HUES48 (cell line): ENCODE measurements around the gene SYNGAP1.
"Not testable (repeated sequence)": the region's sequence is repeated elsewhere in the genome, so short reads cannot be mapped to it uniquely, and the experiment has no call there.

Experiments
- H3K27ac ChIP-seq: one replicate; pipeline ENCODE4 v1.7.0; 2013; ENCODE audit warnings: low read depth, low read length, inconsistent platforms
- H3K27me3 ChIP-seq: 2 replicates; pipeline ENCODE4 v1.6.1; 2013; ENCODE audit warnings: mild to moderate bottlenecking, low read length; ENCODE audit not compliant: control insufficient read depth, insufficient read depth
- H3K36me3 ChIP-seq: 2 replicates; pipeline ENCODE4 v1.6.1; 2013; ENCODE audit warnings: low read length; ENCODE audit not compliant: control insufficient read depth, insufficient read depth
- H3K4me1 ChIP-seq: 2 replicates; pipeline ENCODE4 v1.6.1; 2013; ENCODE audit warnings: mild to moderate bottlenecking, low read length; ENCODE audit not compliant: control insufficient read depth, insufficient read depth
- H3K4me3 ChIP-seq: 2 replicates; pipeline ENCODE4 v1.5.1; 2013; ENCODE audit warnings: mild to moderate bottlenecking, low read depth, low read length
- H3K9ac ChIP-seq: 2 replicates; pipeline ENCODE4 v1.6.1; 2013; ENCODE audit warnings: mild to moderate bottlenecking, low read depth, low read length, moderate library complexity
- H3K9me3 ChIP-seq: 2 replicates; pipeline ENCODE4 v1.6.1; 2013; ENCODE audit warnings: low read length; ENCODE audit not compliant: control insufficient read depth, insufficient read depth

The SYNGAP1 gene

DNA sequence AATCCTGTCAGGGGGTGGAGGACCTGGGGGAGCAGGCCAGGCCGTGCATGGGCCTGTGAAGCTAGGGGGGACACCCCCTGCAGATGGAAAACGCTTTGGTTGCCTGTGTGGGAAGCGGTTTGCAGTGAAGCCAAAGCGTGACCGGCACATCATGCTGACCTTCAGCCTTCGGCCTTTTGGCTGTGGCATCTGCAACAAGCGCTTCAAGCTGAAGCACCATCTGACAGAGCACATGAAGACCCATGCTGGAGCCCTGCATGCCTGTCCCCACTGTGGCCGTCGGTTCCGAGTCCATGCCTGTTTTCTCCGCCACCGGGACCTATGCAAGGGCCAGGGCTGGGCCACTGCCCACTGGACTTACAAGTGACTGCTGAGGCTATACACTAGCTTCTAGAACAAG, 36.3 kb downstream of the SYNGAP1 start:
- H3K4me1 ChIP-seq = 0 out of 2 replicates have a peak, but pooled peaks cover 10% of the 10 kb centered on the region
- peaks cover 26% of the 10 kb centered on the region for H3K36me3 ChIP-seq
- H3K27me3 ChIP-seq = no peaks in the 10 kb centered on the region
- no peak overlapping the region for H3K9ac ChIP-seq
- no peak overlapping the region for H3K4me3 ChIP-seq
- H3K27ac ChIP-seq = no peak overlapping the region
- H3K9me3 ChIP-seq = no peaks in the 10 kb centered on the region

DNA sequence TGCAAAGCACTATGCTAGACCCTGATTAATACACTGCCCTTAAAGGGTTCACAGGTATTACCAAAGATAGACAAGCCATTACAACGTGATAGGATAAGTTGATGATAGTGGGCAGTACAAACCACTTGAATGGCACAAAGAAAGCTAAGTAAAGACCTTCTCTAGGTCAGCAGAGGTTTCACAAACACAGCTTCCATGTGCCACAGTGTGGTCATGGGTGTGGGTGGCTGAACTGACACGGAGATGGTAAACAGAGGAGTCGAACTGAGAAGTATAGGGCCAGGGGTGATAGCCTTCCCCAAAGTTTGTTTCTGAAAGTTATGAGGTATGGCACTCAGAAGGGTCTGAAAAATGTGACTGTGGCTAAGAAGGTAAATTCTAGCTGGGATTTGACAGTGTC, 38.8 kb downstream of the SYNGAP1 start:
- Histone ChIP-seq H3K9ac (no peak overlapping the region), H3K27ac (no peak overlapping the region), H3K27me3 (no peaks in the 10 kb centered on the region), H3K9me3 (no peaks in the 10 kb centered on the region), H3K36me3 (peaks cover 22% of the 10 kb centered on the region), H3K4me1 (0 out of 2 replicates have a peak, but pooled peaks cover 7% of the 10 kb centered on the region), H3K4me3 (no peak overlapping the region)

DNA sequence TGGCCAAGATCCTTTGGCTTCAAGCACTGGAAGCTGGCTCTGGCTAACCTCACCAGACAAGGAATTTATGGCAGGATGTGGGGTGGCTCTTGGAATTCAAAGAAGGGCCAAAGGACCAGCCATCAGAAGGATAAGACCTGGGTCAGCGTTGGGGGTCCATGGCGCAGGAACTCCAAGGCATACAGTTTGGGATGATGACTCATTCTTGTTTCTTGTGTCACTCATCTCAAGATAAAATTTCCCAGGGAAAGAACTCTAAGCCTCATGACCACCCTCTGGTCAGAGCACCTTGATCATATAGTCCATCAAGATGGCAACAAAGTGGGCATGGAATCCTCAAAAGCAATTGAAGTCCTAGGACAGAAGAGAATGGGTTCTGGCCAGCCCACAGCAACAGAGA, 39.4 kb downstream of the SYNGAP1 start:
- peaks cover 22% of the 10 kb centered on the region for H3K36me3 ChIP-seq

DNA sequence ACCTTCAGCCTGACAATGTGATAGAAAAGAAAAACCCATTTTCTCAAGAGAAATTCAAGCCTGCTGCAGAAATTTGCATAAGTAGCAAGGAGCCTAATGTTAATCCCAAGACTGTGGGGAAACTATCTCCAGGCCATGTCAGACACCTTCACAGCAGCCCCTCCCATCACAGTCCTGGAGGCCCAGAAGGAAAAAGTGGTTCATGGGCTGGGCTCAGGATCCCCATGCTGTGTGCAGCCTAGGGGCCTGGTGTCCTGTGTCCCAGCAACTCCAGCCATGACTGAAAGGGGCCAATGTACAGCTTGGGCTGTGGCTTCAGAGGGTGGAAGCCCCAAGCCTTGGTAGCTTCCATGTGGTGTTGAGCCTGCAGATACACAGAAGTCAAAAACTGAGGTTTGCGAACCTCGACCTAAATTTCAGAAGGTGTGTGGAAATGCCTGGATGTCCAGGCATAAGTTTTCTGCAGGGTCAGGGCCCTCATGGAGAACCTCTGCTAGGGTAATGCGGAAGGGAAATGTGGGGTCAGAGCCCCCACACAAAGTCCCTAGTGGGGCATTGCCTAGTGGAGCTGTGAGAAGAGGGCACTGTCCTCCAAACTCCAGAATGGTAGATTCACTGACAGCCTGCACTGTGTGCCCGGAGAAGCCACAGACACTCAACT, 46.3 kb downstream of the SYNGAP1 start:
- no peaks in the 10 kb centered on the region for H3K27me3 ChIP-seq
- H3K4me3 ChIP-seq = no peak overlapping the region
- no peaks in the 10 kb centered on the region for H3K4me1 ChIP-seq
- no peaks in the 10 kb centered on the region for H3K36me3 ChIP-seq
- no peaks in the 10 kb centered on the region for H3K9me3 ChIP-seq
- H3K27ac ChIP-seq = no peak overlapping the region
- no peak overlapping the region for H3K9ac ChIP-seq

More for the DNA sequence above, 39.4 kb downstream of the SYNGAP1 start:
- no peaks in the 10 kb centered on the region for H3K9me3 ChIP-seq
- no peaks in the 10 kb centered on the region for H3K27me3 ChIP-seq
- no peak overlapping the region for H3K4me3 ChIP-seq
- 0 out of 2 replicates have a peak, but pooled peaks cover 6% of the 10 kb centered on the region for H3K4me1 ChIP-seq
- H3K27ac ChIP-seq = no peak overlapping the region
- no peak overlapping the region for H3K9ac ChIP-seq

DNA sequence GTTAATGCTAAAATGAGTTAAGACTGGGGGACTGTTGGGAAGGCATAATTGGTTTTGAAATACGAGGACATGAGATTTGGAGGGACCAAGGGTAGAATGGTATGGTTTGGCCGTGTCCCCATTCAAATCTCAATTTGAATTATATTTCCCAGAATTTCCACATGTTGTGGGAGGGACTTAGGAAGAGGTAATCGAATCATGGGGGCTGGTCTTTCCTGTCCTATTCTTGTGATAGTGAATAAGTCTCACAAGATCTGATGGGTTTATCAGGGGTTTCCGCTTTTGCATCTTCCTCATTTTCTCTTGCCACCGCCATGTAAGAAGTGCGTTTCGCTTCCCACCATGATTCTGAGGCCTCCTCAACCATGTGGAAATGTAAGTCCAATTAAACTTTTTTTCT, 47.2 kb downstream of the SYNGAP1 start:
- Histone ChIP-seq H3K27ac (no peak overlapping the region), H3K36me3 (no peaks in the 10 kb centered on the region), H3K4me3 (no peak overlapping the region), H3K4me1 (no peaks in the 10 kb centered on the region), H3K27me3 (no peaks in the 10 kb centered on the region), H3K9ac (no peak overlapping the region), H3K9me3 (no peaks in the 10 kb centered on the region)

DNA sequence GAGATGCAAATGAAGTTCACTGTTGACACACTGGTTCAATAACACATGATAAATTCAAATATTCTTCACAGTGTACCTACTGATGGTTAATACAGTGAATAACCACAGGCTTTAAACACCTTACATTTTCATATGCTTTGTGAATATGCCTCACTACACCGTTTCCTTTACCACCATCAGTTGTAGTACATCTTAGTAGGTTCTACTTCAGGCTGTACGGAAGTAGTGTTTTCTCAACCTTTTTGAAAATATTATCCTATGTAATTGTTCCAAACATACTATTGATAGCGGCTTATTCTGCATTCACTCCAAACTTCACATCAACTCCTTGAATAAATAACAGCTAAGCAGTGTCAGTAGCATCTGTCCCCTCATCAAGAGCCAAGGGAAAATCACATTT, 49.8 kb downstream of the SYNGAP1 start:
- Histone ChIP-seq H3K4me1 (no peaks in the 10 kb centered on the region), H3K27me3 (no peaks in the 10 kb centered on the region), H3K4me3 (no peak overlapping the region), H3K9ac (no peak overlapping the region), H3K36me3 (no peaks in the 10 kb centered on the region), H3K9me3 (no peaks in the 10 kb centered on the region), H3K27ac (no peak overlapping the region)

DNA sequence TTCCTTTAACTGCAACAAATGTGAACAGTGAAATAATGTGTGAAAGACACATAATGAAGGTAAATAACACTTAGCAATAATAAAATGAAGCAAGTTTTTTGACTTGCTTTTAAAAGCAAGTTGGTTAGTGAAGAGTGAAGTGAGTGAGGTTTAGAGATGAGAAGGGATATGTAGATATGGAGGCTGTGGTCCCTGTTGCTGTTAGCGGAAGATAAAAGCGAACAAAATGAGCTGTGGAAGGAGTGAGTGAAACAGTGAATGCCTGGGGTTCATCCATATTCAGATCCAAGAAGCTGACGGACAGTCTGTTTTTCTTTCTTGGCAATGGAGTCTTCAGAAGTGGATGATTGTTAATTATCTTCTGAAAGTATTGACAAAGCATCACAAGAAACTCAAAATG, 58.0 kb downstream of the SYNGAP1 start:
- no peaks in the 10 kb centered on the region for H3K27me3 ChIP-seq
- no peak overlapping the region for H3K27ac ChIP-seq
- no peaks in the 10 kb centered on the region for H3K4me1 ChIP-seq
- no peak overlapping the region for H3K4me3 ChIP-seq
- no peaks in the 10 kb centered on the region for H3K9me3 ChIP-seq
- no peak overlapping the region for H3K9ac ChIP-seq
- H3K36me3 ChIP-seq = no peaks in the 10 kb centered on the region

DNA sequence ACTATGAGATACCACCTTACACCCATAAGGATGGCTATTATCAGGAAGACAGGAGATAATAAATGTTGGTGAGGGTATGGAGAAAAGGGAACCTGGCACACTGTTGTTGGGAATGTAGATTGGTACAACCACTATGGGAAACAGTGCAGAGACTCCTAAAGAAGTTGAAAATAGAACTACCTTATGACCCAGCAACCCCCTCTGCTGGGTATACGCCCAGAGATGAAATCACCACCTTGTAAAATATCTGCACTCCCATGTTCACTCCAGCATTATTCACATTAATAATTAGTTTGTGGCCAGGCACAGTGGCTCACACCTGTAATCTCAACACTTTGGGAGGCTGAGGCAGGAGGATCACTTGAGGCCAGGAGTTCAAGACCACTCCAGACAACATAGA, 61.3 kb downstream of the SYNGAP1 start:
- H3K4me3 ChIP-seq = no peak overlapping the region
- H3K36me3 ChIP-seq = no peaks in the 10 kb centered on the region
- H3K9ac ChIP-seq = no peak overlapping the region
- H3K27me3 ChIP-seq = no peaks in the 10 kb centered on the region
- no peak overlapping the region for H3K27ac ChIP-seq
- H3K9me3 ChIP-seq = no peaks in the 10 kb centered on the region
- H3K4me1 ChIP-seq = no peaks in the 10 kb centered on the region

DNA sequence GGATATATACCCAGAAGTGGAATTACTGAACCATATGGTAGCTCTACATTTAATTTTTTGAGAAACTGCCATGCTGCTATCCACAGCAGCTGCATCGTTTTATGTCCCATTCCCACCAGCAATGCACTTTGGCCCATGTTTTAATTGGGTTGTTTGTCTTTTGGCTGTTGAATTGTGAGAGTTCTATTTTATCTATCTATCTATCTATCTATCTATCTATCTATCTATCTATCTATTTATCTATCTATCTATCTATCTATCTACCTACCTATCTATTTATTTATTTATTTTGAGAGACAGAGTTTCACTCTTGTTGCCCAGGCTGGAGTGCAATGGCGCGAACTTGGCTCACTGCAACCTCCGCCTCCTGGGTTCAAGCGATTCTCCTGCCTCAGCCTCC, 62.8 kb downstream of the SYNGAP1 start:
- not testable (repeated sequence) for H3K4me1 ChIP-seq, H3K9ac ChIP-seq, H3K27ac ChIP-seq, H3K27me3 ChIP-seq, H3K9me3 ChIP-seq, H3K4me3 ChIP-seq, H3K36me3 ChIP-seq

DNA sequence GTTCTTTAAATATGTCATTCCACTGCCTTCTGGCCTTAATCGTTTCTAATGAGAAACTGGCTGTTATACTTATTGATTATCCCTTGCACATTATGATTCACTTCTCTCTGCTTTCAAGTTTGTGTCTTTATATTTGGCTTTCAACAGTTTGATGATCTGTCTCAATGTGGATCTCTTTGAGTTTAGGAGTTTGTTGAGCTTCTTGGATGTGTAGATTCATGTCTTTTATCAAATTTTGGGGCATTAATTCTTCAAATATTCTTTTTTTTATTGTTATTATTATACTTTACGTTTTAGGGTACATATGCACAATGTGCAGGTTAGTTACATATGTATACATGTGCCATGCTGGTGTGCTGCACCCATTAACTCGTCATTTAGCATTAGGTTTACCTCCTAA, 63.8 kb downstream of the SYNGAP1 start:
- Histone ChIP-seq H3K9ac (no peak overlapping the region), H3K27ac (no peak overlapping the region), H3K9me3 (no peaks in the 10 kb centered on the region), H3K36me3 (no peaks in the 10 kb centered on the region), H3K27me3 (no peaks in the 10 kb centered on the region), H3K4me1 (no peaks in the 10 kb centered on the region), H3K4me3 (no peak overlapping the region)

DNA sequence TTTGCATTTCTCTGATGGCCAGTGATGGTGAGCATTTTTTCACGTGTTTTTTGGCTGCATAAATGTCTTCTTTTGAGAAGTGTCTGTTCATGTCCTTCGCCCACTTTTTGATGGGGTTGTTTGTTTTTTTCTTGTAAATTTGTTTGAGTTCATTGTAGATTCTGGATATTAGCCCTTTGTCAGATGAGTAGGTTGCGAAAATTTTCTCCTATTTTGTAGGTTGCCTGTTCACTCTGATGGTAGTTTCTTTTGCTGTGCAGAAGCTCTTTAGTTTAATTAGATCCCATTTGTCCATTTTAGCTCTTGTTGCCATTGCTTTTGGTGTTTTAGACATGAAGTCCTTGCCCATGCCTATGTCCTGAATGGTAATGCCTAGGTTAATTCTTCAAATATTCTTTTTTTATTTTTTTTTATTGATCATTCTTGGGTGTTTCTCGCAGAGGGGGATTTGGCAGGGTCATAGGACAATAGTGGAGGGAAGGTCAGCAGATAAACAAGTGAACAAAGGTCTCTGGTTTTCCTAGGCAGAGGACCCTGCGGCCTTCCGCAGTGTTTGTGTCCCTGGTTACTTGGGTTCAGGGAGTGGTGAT, 64.9 kb downstream of the SYNGAP1 start:
- not testable (repeated sequence) for H3K36me3 ChIP-seq, H3K4me3 ChIP-seq, H3K4me1 ChIP-seq, H3K27ac ChIP-seq, H3K27me3 ChIP-seq, H3K9ac ChIP-seq, H3K9me3 ChIP-seq
